GM23338 (cell line): ENCODE measurements around the gene MBOAT1. TPM values are rescaled to one million over a fixed set of nuclear protein-coding genes. Genes with fewer than 3 reads are reported as not detected.

Experiments used
- CREB1 ChIP-seq: fragments of 250-450 bp; sonication (Bioruptor Pico); IDR thresholded peaks from 2 replicates; pipeline ENCODE4 v1.5.0; 2020; ENCODE audit warnings: low read depth, mild to moderate bottlenecking, moderate library complexity
- EZH2 ChIP-seq: fragments of 200-600 bp; sonication (generic); IDR thresholded peaks from one replicate; pipeline ENCODE4 v1.8.0; 2017; ENCODE audit warnings: antibody characterized with exemption, mild to moderate bottlenecking, low read depth; ENCODE audit not compliant: unreplicated experiment
- JUNB ChIP-seq: IDR thresholded peaks from one replicate; pipeline ENCODE4 v1.6.1; 2016; ENCODE audit warnings: antibody characterized with exemption; ENCODE audit not compliant: unreplicated experiment
- ZNF114 ChIP-seq: fragments of 250-450 bp; sonication (Bioruptor Pico); IDR thresholded peaks from 2 replicates; pipeline ENCODE4 v1.5.0; 2020; ENCODE audit warnings: mild to moderate bottlenecking, moderate library complexity
- polyA plus RNA-seq: library from polyadenylated mRNA; unstranded; fragments of >200 nt; fragmentation: Nextera tagmentation; extraction: Ambion mirVana; gene quantifications from 2 replicates; pipeline ENCODE4 v1.2.1, GENCODE V29; 2016
- total RNA-seq: library from RNA; depleted of rRNA; stranded (reverse); fragments of >200 nt; shearing (Covaris generic); gene quantifications from 2 replicates; pipeline ENCODE4 v1.2.3, GENCODE V29; 2014
- TF ChIP-seq, protein P1 (sequence below): fragments of 250-450 bp; sonication (Bioruptor Pico); IDR thresholded peaks from 2 replicates; pipeline ENCODE4 v1.5.0; 2020; ENCODE audit warnings: mild to moderate bottlenecking, moderate library complexity
- TF ChIP-seq, protein P2 (sequence below): IDR thresholded peaks from one replicate; pipeline ENCODE4 v1.6.1; 2018; ENCODE audit warnings: antibody characterized with exemption; ENCODE audit not compliant: unreplicated experiment
- TF ChIP-seq, protein P3 (sequence below), 2 experiments: fragments of 200-600 bp in 1 of 2; sonication (generic) in 1 of 2; conservative IDR thresholded peaks; 2 replicates each; pipeline versions ENCODE4 v1.5.1 to v1.6.1; 2016 to 2017; ENCODE audit warnings: antibody characterized with exemption in 2 of 2, low read depth in 2 of 2, mild to moderate bottlenecking in 2 of 2, moderate library complexity in 1 of 2

MBOAT1 gene
- total and polyA plus RNA-seq, 2 experiments from 2014 or later = 3.8 to 18.6 TPM

DNA sequence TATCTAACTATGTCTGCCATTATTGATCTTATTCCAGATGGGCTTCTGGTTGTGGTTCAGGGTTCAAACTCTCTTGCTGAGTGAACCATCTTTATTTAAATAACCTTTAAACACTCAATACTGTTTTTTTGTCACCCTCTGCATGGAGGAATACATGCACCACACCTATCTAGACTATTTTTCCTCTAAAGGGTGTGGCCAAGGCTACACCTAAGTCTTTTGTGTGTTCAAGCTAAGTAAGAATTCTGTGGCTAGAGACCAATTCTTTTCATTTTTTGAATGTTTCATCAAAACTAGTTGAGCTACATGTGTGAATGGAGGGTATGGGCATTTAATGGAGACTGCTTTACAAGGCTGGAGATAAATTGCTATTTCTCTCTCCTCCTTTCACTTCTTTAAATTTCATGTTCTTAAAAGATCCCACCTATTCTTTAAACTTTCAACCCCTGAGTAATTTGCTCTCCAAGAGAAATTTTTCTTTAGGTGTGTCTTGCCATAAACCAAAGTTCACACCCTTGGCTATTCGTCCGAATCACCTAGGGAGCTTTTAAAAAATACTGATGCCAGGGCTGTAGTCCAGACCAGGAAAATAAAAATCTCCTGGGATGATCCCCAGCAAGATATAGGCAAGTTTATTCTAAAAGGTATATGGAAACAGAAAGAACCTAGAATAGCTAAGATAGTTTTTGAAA is 24.8 kb upstream of the MBOAT1 start (continued):
- TF ChIP-seq, protein P1, sequence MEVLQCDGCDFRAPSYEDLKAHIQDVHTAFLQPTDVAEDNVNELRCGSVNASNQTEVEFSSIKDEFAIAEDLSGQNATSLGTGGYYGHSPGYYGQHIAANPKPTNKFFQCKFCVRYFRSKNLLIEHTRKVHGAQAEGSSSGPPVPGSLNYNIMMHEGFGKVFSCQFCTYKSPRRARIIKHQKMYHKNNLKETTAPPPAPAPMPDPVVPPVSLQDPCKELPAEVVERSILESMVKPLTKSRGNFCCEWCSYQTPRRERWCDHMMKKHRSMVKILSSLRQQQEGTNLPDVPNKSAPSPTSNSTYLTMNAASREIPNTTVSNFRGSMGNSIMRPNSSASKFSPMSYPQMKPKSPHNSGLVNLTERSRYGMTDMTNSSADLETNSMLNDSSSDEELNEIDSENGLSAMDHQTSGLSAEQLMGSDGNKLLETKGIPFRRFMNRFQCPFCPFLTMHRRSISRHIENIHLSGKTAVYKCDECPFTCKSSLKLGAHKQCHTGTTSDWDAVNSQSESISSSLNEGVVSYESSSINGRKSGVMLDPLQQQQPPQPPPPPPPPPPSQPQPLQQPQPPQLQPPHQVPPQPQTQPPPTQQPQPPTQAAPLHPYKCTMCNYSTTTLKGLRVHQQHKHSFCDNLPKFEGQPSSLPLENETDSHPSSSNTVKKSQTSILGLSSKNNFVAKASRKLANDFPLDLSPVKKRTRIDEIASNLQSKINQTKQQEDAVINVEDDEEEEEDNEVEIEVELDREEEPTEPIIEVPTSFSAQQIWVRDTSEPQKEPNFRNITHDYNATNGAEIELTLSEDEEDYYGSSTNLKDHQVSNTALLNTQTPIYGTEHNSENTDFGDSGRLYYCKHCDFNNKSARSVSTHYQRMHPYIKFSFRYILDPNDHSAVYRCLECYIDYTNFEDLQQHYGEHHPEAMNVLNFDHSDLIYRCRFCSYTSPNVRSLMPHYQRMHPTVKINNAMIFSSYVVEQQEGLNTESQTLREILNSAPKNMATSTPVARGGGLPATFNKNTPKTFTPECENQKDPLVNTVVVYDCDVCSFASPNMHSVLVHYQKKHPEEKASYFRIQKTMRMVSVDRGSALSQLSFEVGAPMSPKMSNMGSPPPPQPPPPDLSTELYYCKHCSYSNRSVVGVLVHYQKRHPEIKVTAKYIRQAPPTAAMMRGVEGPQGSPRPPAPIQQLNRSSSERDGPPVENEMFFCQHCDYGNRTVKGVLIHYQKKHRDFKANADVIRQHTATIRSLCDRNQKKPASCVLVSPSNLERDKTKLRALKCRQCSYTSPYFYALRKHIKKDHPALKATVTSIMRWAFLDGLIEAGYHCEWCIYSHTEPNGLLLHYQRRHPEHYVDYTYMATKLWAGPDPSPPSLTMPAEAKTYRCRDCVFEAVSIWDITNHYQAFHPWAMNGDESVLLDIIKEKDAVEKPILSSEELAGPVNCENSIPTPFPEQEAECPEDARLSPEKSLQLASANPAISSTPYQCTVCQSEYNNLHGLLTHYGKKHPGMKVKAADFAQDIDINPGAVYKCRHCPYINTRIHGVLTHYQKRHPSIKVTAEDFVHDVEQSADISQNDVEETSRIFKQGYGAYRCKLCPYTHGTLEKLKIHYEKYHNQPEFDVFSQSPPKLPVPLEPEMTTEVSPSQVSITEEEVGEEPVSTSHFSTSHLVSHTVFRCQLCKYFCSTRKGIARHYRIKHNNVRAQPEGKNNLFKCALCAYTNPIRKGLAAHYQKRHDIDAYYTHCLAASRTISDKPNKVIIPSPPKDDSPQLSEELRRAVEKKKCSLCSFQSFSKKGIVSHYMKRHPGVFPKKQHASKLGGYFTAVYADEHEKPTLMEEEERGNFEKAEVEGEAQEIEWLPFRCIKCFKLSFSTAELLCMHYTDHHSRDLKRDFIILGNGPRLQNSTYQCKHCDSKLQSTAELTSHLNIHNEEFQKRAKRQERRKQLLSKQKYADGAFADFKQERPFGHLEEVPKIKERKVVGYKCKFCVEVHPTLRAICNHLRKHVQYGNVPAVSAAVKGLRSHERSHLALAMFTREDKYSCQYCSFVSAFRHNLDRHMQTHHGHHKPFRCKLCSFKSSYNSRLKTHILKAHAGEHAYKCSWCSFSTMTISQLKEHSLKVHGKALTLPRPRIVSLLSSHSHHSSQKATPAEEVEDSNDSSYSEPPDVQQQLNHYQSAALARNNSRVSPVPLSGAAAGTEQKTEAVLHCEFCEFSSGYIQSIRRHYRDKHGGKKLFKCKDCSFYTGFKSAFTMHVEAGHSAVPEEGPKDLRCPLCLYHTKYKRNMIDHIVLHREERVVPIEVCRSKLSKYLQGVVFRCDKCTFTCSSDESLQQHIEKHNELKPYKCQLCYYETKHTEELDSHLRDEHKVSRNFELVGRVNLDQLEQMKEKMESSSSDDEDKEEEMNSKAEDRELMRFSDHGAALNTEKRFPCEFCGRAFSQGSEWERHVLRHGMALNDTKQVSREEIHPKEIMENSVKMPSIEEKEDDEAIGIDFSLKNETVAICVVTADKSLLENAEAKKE = no peak
- TF ChIP-seq CREB1 (CRISPR knock-in tag) (no peak), JUNB (no peak), EZH2 (no peak), ZNF114 (CRISPR knock-in tag) (no peak)
- TF ChIP-seq, protein P2, sequence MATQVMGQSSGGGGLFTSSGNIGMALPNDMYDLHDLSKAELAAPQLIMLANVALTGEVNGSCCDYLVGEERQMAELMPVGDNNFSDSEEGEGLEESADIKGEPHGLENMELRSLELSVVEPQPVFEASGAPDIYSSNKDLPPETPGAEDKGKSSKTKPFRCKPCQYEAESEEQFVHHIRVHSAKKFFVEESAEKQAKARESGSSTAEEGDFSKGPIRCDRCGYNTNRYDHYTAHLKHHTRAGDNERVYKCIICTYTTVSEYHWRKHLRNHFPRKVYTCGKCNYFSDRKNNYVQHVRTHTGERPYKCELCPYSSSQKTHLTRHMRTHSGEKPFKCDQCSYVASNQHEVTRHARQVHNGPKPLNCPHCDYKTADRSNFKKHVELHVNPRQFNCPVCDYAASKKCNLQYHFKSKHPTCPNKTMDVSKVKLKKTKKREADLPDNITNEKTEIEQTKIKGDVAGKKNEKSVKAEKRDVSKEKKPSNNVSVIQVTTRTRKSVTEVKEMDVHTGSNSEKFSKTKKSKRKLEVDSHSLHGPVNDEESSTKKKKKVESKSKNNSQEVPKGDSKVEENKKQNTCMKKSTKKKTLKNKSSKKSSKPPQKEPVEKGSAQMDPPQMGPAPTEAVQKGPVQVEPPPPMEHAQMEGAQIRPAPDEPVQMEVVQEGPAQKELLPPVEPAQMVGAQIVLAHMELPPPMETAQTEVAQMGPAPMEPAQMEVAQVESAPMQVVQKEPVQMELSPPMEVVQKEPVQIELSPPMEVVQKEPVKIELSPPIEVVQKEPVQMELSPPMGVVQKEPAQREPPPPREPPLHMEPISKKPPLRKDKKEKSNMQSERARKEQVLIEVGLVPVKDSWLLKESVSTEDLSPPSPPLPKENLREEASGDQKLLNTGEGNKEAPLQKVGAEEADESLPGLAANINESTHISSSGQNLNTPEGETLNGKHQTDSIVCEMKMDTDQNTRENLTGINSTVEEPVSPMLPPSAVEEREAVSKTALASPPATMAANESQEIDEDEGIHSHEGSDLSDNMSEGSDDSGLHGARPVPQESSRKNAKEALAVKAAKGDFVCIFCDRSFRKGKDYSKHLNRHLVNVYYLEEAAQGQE = no peak
- TF ChIP-seq, protein P3, sequence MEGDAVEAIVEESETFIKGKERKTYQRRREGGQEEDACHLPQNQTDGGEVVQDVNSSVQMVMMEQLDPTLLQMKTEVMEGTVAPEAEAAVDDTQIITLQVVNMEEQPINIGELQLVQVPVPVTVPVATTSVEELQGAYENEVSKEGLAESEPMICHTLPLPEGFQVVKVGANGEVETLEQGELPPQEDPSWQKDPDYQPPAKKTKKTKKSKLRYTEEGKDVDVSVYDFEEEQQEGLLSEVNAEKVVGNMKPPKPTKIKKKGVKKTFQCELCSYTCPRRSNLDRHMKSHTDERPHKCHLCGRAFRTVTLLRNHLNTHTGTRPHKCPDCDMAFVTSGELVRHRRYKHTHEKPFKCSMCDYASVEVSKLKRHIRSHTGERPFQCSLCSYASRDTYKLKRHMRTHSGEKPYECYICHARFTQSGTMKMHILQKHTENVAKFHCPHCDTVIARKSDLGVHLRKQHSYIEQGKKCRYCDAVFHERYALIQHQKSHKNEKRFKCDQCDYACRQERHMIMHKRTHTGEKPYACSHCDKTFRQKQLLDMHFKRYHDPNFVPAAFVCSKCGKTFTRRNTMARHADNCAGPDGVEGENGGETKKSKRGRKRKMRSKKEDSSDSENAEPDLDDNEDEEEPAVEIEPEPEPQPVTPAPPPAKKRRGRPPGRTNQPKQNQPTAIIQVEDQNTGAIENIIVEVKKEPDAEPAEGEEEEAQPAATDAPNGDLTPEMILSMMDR (conservative IDR thresholded peaks at IDR 0.05; ENCODE audit: low read depth in 2 of 2) = no peak
